HepG2 (cell line): ENCODE results near the gene SETD1A. TPM values are rescaled to one million over a fixed set of nuclear protein-coding genes. Genes with fewer than 3 reads are reported as not detected.

Experiments
- ATM ChIP-seq: fragments of 450-650 bp; IDR thresholded peaks from 2 replicates; pipeline ENCODE4 v1.7.1; 2017; ENCODE audit warnings: mild to moderate bottlenecking, borderline replicate concordance
- FOXJ3 ChIP-seq: sonication (generic); formaldehyde crosslinking; IDR thresholded peaks from 2 replicates; pipeline ENCODE4 v1.4.0; 2020; ENCODE audit warnings: missing genetic modification reagents, mild to moderate bottlenecking, borderline replicate concordance
- GABPA ChIP-seq, 2 experiments: IDR thresholded peaks; 2 replicates each; pipeline ENCODE4 v1.6.1; 2011 to 2016; ENCODE audit warnings: low read depth in 2 of 2, low read length in 1 of 2, missing biosample characterization in 1 of 2, missing genetic modification characterization in 1 of 2
- HDAC1 ChIP-seq: sonication (generic); formaldehyde crosslinking; IDR thresholded peaks from 2 replicates; pipeline ENCODE4 v1.5.1; 2020; ENCODE audit warnings: mild to moderate bottlenecking, missing genetic modification reagents
- HOXD1 ChIP-seq: sonication (generic); formaldehyde crosslinking; IDR thresholded peaks from 2 replicates; pipeline ENCODE4 v1.5.0; 2020; ENCODE audit warnings: missing genetic modification reagents
- KDM6A ChIP-seq: IDR thresholded peaks from 2 replicates; pipeline ENCODE4 v1.6.1; 2016; ENCODE audit warnings: low read depth
- MIER3 ChIP-seq: IDR thresholded peaks from 2 replicates; pipeline ENCODE4 v1.6.1; 2016; ENCODE audit warnings: missing compliant biosample characterization, borderline replicate concordance
- MTERF4 ChIP-seq: sonication (generic); formaldehyde crosslinking; IDR thresholded peaks from 2 replicates; pipeline ENCODE4 v1.8.0; 2023; ENCODE audit warnings: mild to moderate bottlenecking, missing genetic modification reagents
- POLR2G ChIP-seq: fragments of 200-400 bp; formaldehyde crosslinking; IDR thresholded peaks from 2 replicates; pipeline ENCODE4 v1.6.1; 2018; ENCODE audit warnings: mild to moderate bottlenecking, low read depth, low read length, moderate library complexity
- RCOR2 ChIP-seq: IDR thresholded peaks from 2 replicates; pipeline ENCODE4 v1.6.1; 2016; ENCODE audit warnings: missing biosample characterization, missing genetic modification reagents
- RXRB ChIP-seq: IDR thresholded peaks from 2 replicates; pipeline ENCODE4 v1.6.1; 2016; ENCODE audit warnings: borderline replicate concordance, missing genetic modification reagents, missing compliant biosample characterization
- SALL1 ChIP-seq: sonication (generic); formaldehyde crosslinking; IDR thresholded peaks from 2 replicates; pipeline ENCODE4 v1.8.0; 2022; ENCODE audit warnings: mild to moderate bottlenecking, missing genetic modification reagents
- SOX13 ChIP-seq, 3 experiments: fragments of 450-650 bp in 1 of 3; sonication (generic) in 1 of 3; formaldehyde crosslinking in 1 of 3; IDR thresholded peaks in 2 of 3; conservative IDR thresholded peaks in 1 of 3; 2 replicates each; pipeline versions ENCODE4 v1.5.0 to v1.6.1; 2016 to 2020; ENCODE audit warnings: antibody characterized with exemption in 1 of 3, mild to moderate bottlenecking in 1 of 3, missing compliant biosample characterization in 1 of 3, missing genetic modification reagents in 1 of 3, moderate library complexity in 1 of 3
- ZBTB21 ChIP-seq: sonication (generic); formaldehyde crosslinking; IDR thresholded peaks from 2 replicates; pipeline ENCODE4 v1.4.0; 2020; ENCODE audit warnings: missing genetic modification reagents
- ZBTB25 ChIP-seq: IDR thresholded peaks from 2 replicates; pipeline ENCODE4 v1.6.1; 2018; ENCODE audit warnings: missing genetic modification reagents
- ZBTB39 ChIP-seq: sonication (generic); formaldehyde crosslinking; IDR thresholded peaks from 2 replicates; pipeline ENCODE4 v1.5.0; 2020; ENCODE audit warnings: missing genetic modification reagents
- ZBTB7A ChIP-seq: sonication (generic); formaldehyde crosslinking; IDR thresholded peaks from 2 replicates; pipeline ENCODE4 v1.8.0; 2022; ENCODE audit warnings: mild to moderate bottlenecking, missing genetic modification reagents
- ZNF224 ChIP-seq: sonication (generic); formaldehyde crosslinking; IDR thresholded peaks from 2 replicates; pipeline ENCODE4 v1.5.0; 2020; ENCODE audit warnings: mild to moderate bottlenecking, missing genetic modification reagents
- ZNF329 ChIP-seq: sonication (generic); formaldehyde crosslinking; IDR thresholded peaks from 2 replicates; pipeline ENCODE4 v1.9.0; 2021; ENCODE audit warnings: low read depth, mild to moderate bottlenecking, missing genetic modification reagents
- ZNF567 ChIP-seq: sonication (generic); formaldehyde crosslinking; IDR thresholded peaks from 2 replicates; pipeline ENCODE4 v1.8.1; 2023; ENCODE audit warnings: mild to moderate bottlenecking, missing genetic modification reagents, borderline replicate concordance
- ZNF687 ChIP-seq: sonication (generic); formaldehyde crosslinking; IDR thresholded peaks from 2 replicates; pipeline ENCODE4 v1.5.1; 2020; ENCODE audit warnings: mild to moderate bottlenecking, missing genetic modification reagents, moderate library complexity
- polyA plus RNA-seq, 8 experiments: library from polyadenylated mRNA; depleted of rRNA in 3 of 8; stranded (reverse) in 7 of 8; unstranded in 1 of 8; fragments of >200 nt; fragmentation: Illumina TruSeq in 4 of 8; extraction: Trizol in 4 of 8; gene quantifications; 2 replicates each; pipeline versions ENCODE4 v1.2.1 to v1.2.3, GENCODE V29; 2011 to 2016; ENCODE audit warnings: low read depth in 4 of 8, missing spikeins in 1 of 8, mixed read lengths in 1 of 8; ENCODE audit not compliant: insufficient read depth in 1 of 8
- total RNA-seq, 5 experiments: library from RNA; depleted of rRNA; stranded (reverse); fragments of >200 nt; fragmentation: Illumina TruSeq; extraction: Trizol; gene quantifications; 2 replicates each; pipeline ENCODE4 v1.2.3, GENCODE V29; 2016; ENCODE audit warnings: low read depth in 1 of 5

The SETD1A gene
- total and polyA plus RNA-seq, 2 of the 13 experiments (the other 11 are each of a cell fraction or from before 2014, with no cell fraction given): 3.8 to 5.6 TPM

GRCh38 chr16:30954993-30955392 is 2.6 kb upstream of the SETD1A start (continued):
- TF ChIP-seq HOXD1 (CRISPR knock-in tag) (0 out of 2 replicates have a peak, but pooled peaks have one; percentile 13), ZBTB21 (CRISPR knock-in tag) (no peak), RXRB (CRISPR knock-in tag) (peak; percentile 44; the same call in 1 of the 2 replicates), HDAC1 (CRISPR knock-in tag) (peak; percentile 48; the same call in 1 of the 2 replicates), ZNF224 (peak; percentile 68; the same call in 1 of the 2 replicates), ZNF567 (no peak), SALL1 (CRISPR knock-in tag) (peak; percentile 56), RCOR2 (CRISPR knock-in tag) (0 out of 2 replicates have a peak, but pooled peaks have one; percentile 12), GABPA (IDR thresholded peaks at IDR 0.05; ENCODE audit: low read depth, low read length) (no peak), GABPA (CRISPR knock-in tag; IDR thresholded peaks at IDR 0.05; ENCODE audit: low read depth) (peak; percentile 40; the same call in 1 of the 2 replicates), ZBTB7A (CRISPR knock-in tag) (0 out of 2 replicates have a peak, but pooled peaks have one; percentile 1), SOX13 (IDR thresholded peaks at IDR 0.05) (no peak), SOX13 (CRISPR knock-in tag; conservative IDR thresholded peaks at IDR 0.05 in 1 of 2, IDR thresholded peaks at IDR 0.05 in 1 of 2) (peak in 1 of 2 experiments; percentile 31; a peak in 1 of 4 replicates), KDM6A (CRISPR knock-in tag) (0 out of 2 replicates have a peak, but pooled peaks have one; percentile 16), POLR2G (0 out of 2 replicates have a peak, but pooled peaks have one; percentile 52), ATM (no peak), MIER3 (CRISPR knock-in tag) (no peak), FOXJ3 (CRISPR knock-in tag) (peak; percentile 69; the same call in 1 of the 2 replicates), ZNF687 (CRISPR knock-in tag) (no peak), ZBTB25 (CRISPR knock-in tag) (0 out of 2 replicates have a peak, but pooled peaks have one; percentile 2), ZBTB39 (0 out of 2 replicates have a peak, but pooled peaks have one; percentile 18), ZNF329 (CRISPR knock-in tag) (no peak), MTERF4 (CRISPR knock-in tag) (no peak)
